GM18505 (cell line): ENCODE measurements around the gene ANAPC4.
"Not testable (repeated sequence)": the region's sequence is repeated elsewhere in the genome, so short reads cannot be mapped to it uniquely, and the experiment has no call there.

Experiments
- ATAC-seq: cut with Tn5 transposase; IDR thresholded peaks from one replicate; pipeline ENCODE4 v1.9.1; 2021; ENCODE audit not compliant: unreplicated experiment
- POLR2A ChIP-seq: IDR thresholded peaks from 4 replicates; pipeline ENCODE4 v1.6.1; 2011; ENCODE audit warnings: borderline replicate concordance; ENCODE audit not compliant: insufficient read depth, insufficient read length; ENCODE audit errors: extremely low read depth

Gene ANAPC4

DNA sequence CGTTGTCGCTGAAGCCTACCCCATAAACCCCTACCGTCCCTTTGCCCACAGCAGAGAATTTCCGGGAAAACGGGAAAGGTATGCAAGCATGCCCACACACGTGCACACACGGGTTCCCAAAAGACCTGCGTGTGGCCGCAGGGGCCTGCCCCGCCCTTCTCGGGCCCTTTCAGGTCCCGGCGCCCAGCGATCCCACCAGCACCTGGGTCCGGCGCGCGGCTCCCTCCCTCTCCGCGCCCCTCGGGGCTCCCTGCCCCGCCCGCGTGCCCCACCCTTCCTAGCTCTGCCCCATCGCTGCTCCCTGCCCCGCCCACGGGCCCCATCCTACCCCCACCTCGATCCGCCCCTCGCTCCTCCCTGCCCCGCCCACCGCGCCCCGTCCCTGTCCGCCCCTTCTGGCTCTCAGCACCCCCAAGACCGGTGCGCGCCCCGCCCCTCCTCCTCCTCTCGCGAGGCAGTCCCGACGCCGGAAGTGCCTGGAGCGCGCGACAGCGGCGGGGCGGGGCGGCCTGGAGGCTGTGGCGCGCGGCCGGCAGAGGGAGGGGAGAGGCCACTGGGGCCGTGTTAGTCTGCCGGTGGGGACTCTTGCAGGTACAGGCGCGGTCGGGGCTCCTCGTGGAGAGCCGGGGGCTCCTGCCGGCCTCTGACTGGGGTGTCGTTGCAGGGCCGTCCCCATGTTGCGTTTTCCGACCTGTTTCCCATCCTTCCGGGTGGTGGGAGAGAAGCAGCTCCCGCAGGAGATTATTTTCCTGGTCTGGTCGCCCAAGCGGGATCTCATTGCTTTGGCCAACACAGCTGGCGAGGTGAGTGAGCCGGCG, at the start of gene ANAPC4:
TSS of gene ANAPC4 (plus strand) at position 510 of the 818 bp plus-strand sequence. CDS start at position 675, 165 bp downstream.
- peak; percentile 90 for TF ChIP-seq POLR2A

DNA sequence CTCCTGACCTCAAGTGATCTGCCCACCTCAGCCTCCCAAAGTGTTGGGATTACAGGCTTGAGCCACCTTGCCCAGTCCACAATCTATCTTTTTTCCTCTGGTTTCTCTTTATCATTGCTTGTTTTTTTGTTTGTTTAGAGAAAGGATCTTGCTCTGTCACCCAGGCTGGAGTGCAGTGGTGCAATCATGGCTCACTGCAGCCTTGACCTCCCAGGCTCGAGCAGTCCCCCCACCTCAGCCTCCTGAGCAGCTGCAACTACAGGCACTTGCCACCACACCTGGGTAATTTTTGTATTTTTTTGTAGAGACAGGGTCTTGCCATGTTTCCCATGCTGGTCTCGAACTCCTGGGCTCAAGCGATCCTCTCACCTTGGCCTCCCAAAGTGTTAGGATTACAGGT, 48.6 kb upstream of the ANAPC4 start:
- ATAC-seq = not testable (repeated sequence)

More for the DNA sequence above, at the start of gene ANAPC4:
- peak; percentile 98 for ATAC-seq

DNA sequence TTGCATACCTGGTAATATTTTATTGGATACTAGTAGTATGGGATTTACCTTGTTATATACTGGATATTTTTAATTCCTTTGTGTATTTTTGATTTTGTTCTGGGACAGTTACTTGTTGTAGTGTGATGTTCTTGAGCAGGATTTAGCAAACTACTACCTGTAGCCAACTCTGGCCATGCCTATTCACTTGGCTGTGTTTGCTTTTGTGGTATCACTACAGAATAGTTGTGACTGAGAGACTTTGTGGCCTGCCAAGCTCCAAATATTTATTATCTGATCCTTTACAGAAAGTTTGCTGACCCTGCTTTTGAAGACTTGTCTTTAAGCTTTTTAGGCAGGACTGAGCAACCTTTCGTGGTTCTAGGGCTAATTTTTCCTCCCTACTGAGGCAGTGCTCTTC, 46.7 kb upstream of the ANAPC4 start:
- no peak for TF ChIP-seq POLR2A
- no peak for ATAC-seq

- ATAC-seq = peak; percentile 73
- no peak for TF ChIP-seq POLR2A
Measured at GRCh38 chr4:25330905-25331808, 45.9 kb upstream of the ANAPC4 start.

- no peak for ATAC-seq
- TF ChIP-seq POLR2A = no peak
Measured at GRCh38 chr4:25343671-25344070, 33.4 kb upstream of the ANAPC4 start.

GRCh38 chr4:25345744-25346143, 31.3 kb upstream of the ANAPC4 start:
- ATAC-seq = no peak
- TF ChIP-seq POLR2A = no peak

- TF ChIP-seq POLR2A = no peak
- ATAC-seq = no peak
Measured at GRCh38 chr4:25346913-25347312, 30.1 kb upstream of the ANAPC4 start.

GRCh38 chr4:25347473-25347872, 29.6 kb upstream of the ANAPC4 start:
- no peak for TF ChIP-seq POLR2A
- ATAC-seq = no peak

- ATAC-seq = no peak
Measured at GRCh38 chr4:25347971-25348370, 29.1 kb upstream of the ANAPC4 start.

DNA sequence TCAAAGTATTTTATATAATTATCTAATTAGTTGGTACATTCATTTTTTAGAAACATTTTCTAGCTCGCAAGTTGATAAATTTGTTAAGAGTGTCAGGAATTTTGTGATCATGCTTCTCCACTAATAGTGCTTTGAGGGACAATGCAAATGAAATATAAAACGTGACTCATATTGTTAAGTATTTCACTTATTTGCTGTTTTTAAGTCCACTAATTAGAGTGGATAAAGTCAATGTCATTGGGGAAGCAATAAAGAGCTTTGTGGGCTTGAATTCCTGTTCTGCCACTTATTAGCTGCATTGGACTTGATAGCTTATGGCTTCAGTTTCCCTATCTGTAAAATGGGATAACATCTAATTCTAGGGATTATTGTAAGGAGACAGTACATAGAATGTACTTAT, 26.5 kb upstream of the ANAPC4 start:
- no peak for ATAC-seq
- no peak for TF ChIP-seq POLR2A

More at GRCh38 chr4:25347971-25348370, 29.1 kb upstream of the ANAPC4 start:
- TF ChIP-seq POLR2A = no peak

GRCh38 chr4:25351777-25352416, 25.2 kb upstream of the ANAPC4 start:
- no peak for TF ChIP-seq POLR2A
- ATAC-seq = no peak

DNA sequence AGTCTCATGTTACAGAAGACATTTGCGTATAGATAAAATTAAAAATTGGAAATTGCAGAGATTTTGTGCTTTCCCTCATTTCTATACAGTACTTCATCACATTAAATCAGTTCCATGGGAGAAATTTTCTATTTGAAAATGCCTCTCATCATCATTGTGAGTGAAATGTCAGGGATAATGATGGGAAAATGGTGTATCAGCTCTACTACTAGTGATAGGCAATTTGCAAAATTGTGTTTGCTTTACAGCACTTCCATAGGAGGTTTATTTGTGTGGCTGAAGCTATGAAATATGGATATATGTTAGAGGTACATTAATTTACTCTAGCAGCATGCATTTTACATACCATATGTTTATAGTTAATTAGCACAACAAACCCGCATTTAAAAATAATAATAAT, 21.0 kb upstream of the ANAPC4 start:
- ATAC-seq = no peak
- no peak for TF ChIP-seq POLR2A
